HCT116 (cell line): Measurements from ENCODE around the gene CLDN3.

Experiments
- CEBPB ChIP-seq: IDR thresholded peaks from 2 replicates; pipeline ENCODE4 v1.6.1; 2012; ENCODE audit warnings: low read depth
- CTCF ChIP-seq, 3 experiments: fragments of 200-600 bp in 1 of 3; sonication (generic) in 1 of 3; IDR thresholded peaks in 2 of 3; conservative IDR thresholded peaks in 1 of 3; 2 replicates each; pipeline ENCODE4 v1.5.1; 2012 to 2017; ENCODE audit warnings: low read depth in 2 of 3, low read length in 2 of 3, antibody characterized with exemption in 1 of 3, borderline replicate concordance in 1 of 3, control low read depth in 1 of 3, mild to moderate bottlenecking in 1 of 3, mixed read lengths in 1 of 3, mixed run types in 1 of 3, moderate library complexity in 1 of 3; ENCODE audit not compliant: insufficient read depth in 1 of 3
- ELF1 ChIP-seq: IDR thresholded peaks from 2 replicates; pipeline ENCODE4 v1.6.1; 2012; ENCODE audit warnings: low read depth, borderline replicate concordance
- POLR2A ChIP-seq: IDR thresholded peaks from 2 replicates; pipeline ENCODE4 v1.7.0; 2011; ENCODE audit warnings: borderline replicate concordance; ENCODE audit not compliant: insufficient read depth, insufficient read length; ENCODE audit errors: extremely low read depth
- POLR2AphosphoS5 ChIP-seq: IDR thresholded peaks from 2 replicates; pipeline ENCODE4 v1.6.1; 2011; ENCODE audit warnings: mild to moderate bottlenecking, low read depth, low read length, moderate library complexity
- RAD21 ChIP-seq: IDR thresholded peaks from 2 replicates; pipeline ENCODE4 v1.6.1; 2012; ENCODE audit warnings: low read depth, mild to moderate bottlenecking
- REST ChIP-seq: IDR thresholded peaks from 2 replicates; pipeline ENCODE4 v1.6.1; 2012; ENCODE audit warnings: low read depth
- SRF ChIP-seq: IDR thresholded peaks from 2 replicates; pipeline ENCODE4 v1.6.1; 2012; ENCODE audit warnings: low read depth
- ZFX ChIP-seq: fragments of 450-650 bp; IDR thresholded peaks from 2 replicates; pipeline ENCODE4 v1.6.1; 2017
- ZNF274 ChIP-seq: fragments of 200-500 bp; sonication (Bioruptor generic); IDR thresholded peaks from 2 replicates; pipeline ENCODE4 v1.6.1; 2014; ENCODE audit warnings: mild to moderate bottlenecking, low read depth, low read length, inconsistent platforms

GRCh38 chr7:73719806-73720169 lies 50.3 kb downstream of the CLDN3 start:
- no peak for TF ChIP-seq CTCF (IDR thresholded peaks at IDR 0.05 in 2 of 3, conservative IDR thresholded peaks at IDR 0.05 in 1 of 3; ENCODE audit: borderline replicate concordance in 1 of 3, insufficient read depth in 1 of 3, low read depth in 2 of 3, low read length in 2 of 3)
- TF ChIP-seq ELF1 = no peak
- TF ChIP-seq REST = no peak
- TF ChIP-seq CEBPB = no peak
- TF ChIP-seq RAD21 = no peak
- no peak for TF ChIP-seq POLR2A
- no peak for TF ChIP-seq ZFX
- no peak for TF ChIP-seq POLR2AphosphoS5
- no peak for TF ChIP-seq SRF
- no peak for TF ChIP-seq ZNF274
